Adrenal gland (tissue), 5 donors: ENCODE measurements around the gene EFNA3.

Experiments used
- POLR2A ChIP-seq, 2 donors: fragments of 450-650 bp; IDR thresholded peaks; one replicate each; pipeline ENCODE4 v1.6.1; 2017; ENCODE audit warnings: antibody characterized with exemption in 2 of 2, mild to moderate bottlenecking in 2 of 2, moderate library complexity in 1 of 2
- TF ChIP-seq, protein P1 (sequence below), 6 experiments: fragments of 450-650 bp in 4 of 6; fragments of 200-600 bp in 2 of 6; sonication (generic) in 1 of 6; IDR thresholded peaks; 1 replicate in 5 of 6; 2 replicates in 1 of 6; pipeline versions ENCODE4 v1.5.1 to v1.8.0; 2016 to 2021; ENCODE audit warnings: antibody characterized with exemption in 6 of 6, mild to moderate bottlenecking in 2 of 6, moderate library complexity in 1 of 6
- donor health status: DM: no; HTN: no; CAD: no.

GRCh38 chr1:155048449-155049334 is 29.9 kb upstream of the EFNA3 start:
- TF ChIP-seq, protein P1, sequence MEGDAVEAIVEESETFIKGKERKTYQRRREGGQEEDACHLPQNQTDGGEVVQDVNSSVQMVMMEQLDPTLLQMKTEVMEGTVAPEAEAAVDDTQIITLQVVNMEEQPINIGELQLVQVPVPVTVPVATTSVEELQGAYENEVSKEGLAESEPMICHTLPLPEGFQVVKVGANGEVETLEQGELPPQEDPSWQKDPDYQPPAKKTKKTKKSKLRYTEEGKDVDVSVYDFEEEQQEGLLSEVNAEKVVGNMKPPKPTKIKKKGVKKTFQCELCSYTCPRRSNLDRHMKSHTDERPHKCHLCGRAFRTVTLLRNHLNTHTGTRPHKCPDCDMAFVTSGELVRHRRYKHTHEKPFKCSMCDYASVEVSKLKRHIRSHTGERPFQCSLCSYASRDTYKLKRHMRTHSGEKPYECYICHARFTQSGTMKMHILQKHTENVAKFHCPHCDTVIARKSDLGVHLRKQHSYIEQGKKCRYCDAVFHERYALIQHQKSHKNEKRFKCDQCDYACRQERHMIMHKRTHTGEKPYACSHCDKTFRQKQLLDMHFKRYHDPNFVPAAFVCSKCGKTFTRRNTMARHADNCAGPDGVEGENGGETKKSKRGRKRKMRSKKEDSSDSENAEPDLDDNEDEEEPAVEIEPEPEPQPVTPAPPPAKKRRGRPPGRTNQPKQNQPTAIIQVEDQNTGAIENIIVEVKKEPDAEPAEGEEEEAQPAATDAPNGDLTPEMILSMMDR (IDR thresholded peaks at IDR 0.05): no peak
- TF ChIP-seq POLR2A (IDR thresholded peaks at IDR 0.05): no peak
